Medulla oblongata (tissue), 1 donor: ENCODE data around the gene CCL28.

Experiments used
- DNase-seq: peaks from one replicate; pipeline ENCODE4 v3.0.0-alpha.2; 2015; ENCODE audit errors: extremely low spot score

The CCL28 gene

DNA sequence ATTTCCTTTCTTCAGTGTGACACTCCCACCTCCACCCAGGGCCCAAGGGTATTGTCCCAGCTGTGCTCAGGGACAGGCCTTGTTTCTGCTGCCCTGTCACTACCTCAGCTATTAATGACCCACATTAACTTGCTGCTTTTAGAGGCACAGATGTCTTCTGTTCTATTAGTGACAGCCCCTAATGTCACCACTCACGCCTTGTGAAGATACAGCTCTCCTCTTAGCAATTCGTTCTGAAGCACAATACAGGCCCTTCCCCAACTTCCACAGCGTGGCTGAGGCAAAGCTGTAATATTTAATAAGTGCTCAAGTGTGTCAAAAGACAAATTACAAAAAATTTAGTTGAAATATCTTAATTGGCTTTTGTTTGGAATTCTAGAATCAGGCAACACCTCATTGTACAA is 54.3 kb downstream of the CCL28 start:
- no peak for DNase-seq

DNA sequence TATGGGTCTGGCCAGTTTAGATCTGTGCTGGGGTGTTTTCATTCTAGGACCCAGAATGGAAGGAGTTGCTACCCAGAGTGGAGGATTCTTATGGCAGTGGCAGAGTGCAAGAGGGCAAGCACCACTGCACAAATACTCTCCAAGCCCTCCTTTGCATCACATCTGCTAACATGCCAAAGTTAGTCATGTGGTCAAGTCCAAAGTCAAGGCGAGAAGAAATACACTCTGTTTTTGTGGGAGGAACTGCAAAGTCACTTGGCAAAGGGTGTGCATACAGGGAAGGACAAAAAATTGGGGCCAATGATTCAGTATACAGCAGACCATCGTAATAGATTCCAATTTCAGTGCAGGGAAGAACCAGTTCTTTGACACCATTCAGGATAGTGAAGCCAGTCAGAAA is 55.1 kb downstream of the CCL28 start:
- DNase-seq, result no peak

DNA sequence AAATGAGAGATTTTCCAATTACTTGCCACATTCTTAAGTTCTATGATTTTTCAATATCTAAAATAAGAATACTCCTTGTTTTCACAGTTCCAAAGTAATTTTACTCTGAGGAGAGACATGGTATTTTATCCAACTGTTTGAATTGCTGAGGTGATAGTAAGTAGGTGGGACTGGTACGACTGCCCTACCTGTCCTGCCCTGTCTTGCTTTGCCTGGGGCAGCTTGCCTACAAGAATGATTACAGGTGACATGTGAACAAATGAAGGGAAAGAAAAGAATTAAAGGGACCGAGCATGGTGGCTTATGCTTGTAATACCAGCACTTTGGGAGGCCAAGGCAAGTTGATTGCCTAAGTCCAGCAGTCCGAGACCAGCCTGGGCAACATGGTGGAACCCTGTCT is 57.4 kb downstream of the CCL28 start:
- no peak for DNase-seq

DNA sequence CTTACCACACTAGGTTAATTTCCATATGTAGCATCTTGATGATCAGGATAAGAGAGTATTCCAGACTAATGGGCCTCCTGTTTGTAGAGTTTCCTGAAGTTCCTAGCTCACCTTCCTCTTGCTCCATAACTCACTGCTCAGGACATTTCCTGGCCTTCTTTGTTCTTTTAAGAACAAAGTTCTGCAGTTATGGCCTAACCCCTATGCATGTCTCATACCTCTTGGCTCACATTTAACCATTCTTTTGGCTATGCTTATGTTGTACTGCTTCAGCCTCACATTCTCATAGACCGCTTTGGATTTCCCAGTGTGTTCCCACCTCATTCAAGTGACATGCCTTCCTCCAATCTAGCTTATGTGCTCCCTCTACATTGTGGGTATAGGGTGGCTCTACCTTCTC is 58.5 kb downstream of the CCL28 start:
- DNase-seq, result no peak

DNA sequence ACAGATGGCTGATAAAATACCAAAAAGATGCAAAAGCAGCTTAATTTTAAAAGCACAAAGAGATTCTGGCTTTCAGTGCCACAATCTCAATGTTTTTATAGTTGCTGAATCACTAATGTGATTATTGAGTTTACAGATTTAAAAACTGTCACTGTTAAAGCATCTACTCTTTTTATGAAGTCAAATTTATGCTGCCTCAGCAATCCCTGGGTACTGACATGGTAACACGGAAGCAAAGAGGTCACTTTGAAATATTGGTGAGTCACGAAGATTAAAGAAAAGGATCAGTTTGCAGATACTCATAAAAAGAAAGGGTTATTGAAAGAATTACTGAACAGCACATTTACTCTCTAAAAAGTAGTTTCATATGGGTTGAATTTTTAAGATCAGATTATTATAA is 59.3 kb downstream of the CCL28 start:
- DNase-seq, result no peak

DNA sequence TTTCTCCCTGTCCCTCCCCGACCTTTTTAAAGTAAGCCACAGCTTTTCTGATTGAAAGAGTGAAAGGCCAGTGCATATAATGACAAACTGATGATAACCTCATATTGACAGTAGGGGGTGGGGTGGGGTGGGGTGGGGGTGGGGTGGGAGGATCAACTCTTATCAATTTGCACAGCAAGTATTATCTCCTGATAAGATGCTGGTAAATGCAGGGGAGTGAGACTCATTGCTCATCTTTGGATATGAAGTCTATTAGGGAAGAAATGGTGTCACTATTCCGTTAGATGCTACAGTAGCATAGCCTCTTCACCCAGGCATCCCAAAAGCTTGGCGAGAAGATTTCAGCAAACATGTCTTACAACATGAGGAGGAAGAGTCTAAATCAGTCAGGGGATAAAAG is 60.1 kb downstream of the CCL28 start:
- DNase-seq, result no peak

DNA sequence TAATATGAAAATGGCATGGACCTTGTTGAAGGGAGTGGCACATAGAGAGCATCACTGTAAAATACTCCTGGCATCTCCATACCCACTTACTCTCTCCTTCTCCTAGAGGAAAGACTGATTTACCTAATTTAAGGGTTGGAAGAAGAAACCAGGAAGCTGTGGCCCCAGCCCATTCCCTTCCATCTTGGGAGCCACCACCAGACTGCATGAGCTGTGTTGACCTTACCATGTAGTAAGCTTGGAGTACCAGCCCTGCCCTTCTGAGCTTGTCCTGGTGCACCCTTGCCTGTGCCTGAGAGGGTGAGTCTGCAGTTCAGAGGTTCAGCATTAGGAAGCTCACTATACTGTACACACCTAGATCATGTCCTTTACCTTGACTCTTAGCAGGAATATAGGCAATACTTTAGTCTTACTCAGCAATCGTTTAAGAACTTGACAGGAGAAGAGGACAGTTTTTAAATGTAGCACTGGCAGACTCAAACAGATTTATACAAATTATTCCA is 63.3 kb downstream of the CCL28 start:
- no peak for DNase-seq

DNA sequence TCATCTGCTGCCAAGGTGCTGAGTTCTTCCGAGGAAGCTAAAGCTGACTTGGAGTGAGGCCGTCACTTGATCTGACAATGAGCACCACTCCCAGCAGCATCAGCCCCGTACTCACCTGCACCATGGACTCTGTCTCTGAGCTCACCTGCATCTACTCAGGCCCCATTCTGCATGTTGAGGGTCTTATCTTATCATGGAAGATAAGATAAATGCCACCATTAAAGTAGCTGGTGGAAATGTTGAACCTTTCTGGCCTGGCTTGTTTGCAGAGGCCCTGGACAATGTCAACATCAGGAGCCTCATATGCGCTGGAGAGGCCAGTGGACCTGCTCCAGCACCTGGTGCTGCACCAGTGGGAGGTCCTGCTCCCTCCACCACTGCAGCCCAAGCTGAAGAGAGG is 64.0 kb downstream of the CCL28 start:
- DNase-seq, result no peak

DNA sequence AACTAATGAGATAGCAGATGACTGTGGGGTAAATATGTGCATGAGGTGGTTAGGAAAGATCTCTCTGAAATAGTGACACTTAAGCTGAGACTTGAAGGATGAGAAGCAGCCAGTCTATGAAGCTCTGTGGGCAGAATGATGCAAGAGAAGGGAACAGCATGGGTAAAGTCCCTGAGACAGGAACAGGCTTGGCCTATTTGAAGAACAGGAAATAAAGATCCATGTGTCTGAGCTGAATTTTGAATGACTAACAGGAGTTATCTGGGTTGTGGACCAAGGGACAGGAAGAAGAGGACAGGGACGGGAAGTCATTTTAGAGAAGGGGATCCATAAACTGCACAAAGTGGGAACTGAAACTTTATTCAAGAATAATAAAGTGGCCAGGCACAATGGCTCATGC is 73.3 kb downstream of the CCL28 start:
- no peak for DNase-seq

DNA sequence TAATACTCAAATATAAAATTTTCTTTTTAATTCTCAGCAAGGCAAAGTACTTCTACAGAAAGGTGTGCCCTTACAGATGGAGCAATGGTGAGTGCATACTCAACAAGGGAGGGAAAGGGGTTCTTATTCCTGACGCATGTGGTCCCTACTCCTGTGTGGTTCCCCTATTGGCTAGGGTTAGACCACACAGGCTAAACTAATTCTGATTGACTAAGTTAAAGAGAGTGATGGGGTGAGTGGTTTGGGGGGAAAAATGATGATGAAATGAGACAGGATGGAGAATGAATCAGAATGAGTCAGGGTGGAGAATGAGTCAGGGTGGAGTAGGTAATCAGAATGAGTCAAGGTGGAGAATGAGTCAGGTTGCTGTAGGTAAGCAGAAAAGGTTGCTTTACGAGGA is 76.0 kb downstream of the CCL28 start:
- DNase-seq, result no peak

DNA sequence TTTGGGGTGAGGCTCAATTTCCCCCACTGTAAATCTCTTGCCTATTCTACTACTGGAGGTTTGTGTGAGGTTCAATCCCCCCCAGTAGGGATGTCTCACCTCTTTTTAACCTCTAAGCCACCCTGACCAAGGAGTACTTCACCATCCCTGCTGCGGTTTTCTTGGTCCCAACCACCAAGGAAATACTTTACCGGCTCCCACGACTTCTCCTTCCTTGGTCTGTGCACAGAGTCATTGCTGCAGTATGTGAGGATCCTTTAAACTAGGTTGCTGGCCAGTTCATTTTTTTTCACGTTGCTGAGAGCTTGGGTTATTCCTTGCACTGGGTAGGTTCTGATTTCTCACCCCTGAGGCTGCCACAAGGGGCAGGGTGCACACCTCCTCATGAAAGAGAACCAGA is 76.5 kb downstream of the CCL28 start:
- DNase-seq, result no peak

DNA sequence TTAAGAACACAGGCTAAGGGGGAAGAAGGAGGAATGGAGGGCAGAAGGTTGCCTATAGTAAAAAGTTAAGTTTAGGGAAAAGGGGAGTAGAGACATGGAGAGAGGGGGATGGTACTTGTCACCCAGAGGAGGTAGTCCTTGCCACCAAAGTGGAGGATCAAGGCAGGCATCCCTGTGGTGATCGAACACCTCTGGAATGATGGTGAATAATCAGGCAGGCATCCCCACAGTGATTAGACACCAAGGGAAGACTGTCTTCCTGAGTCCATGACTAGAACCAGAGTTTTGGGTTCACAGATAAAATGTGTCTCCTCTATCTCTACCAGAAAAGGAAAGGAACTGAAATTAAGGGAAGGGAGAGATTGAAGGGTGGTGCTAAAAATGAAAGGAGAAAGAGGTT is 79.8 kb downstream of the CCL28 start:
- DNase-seq, result no peak
